ENCODE results near the gene PARD6B. TPM values are rescaled to one million over a fixed set of nuclear protein-coding genes. Genes with fewer than 3 reads are reported as not detected.

The PARD6B gene
- 1.0 and 1.9 TPM in 2 replicates for total RNA-seq

GRCh38 chr20:50731055-50731929, at the start of gene PARD6B:
PARD6B (plus strand) TSS chr20:50731580; CDS start chr20:50731787, 207 bp downstream.

GRCh38 chr20:50690650-50691572, 40.5 kb upstream of the PARD6B start, which contains the start of gene RIPOR3:
RIPOR3 (minus strand) TSS chr20:50691542; CDS start chr20:50691128, 414 bp downstream.

DNA sequence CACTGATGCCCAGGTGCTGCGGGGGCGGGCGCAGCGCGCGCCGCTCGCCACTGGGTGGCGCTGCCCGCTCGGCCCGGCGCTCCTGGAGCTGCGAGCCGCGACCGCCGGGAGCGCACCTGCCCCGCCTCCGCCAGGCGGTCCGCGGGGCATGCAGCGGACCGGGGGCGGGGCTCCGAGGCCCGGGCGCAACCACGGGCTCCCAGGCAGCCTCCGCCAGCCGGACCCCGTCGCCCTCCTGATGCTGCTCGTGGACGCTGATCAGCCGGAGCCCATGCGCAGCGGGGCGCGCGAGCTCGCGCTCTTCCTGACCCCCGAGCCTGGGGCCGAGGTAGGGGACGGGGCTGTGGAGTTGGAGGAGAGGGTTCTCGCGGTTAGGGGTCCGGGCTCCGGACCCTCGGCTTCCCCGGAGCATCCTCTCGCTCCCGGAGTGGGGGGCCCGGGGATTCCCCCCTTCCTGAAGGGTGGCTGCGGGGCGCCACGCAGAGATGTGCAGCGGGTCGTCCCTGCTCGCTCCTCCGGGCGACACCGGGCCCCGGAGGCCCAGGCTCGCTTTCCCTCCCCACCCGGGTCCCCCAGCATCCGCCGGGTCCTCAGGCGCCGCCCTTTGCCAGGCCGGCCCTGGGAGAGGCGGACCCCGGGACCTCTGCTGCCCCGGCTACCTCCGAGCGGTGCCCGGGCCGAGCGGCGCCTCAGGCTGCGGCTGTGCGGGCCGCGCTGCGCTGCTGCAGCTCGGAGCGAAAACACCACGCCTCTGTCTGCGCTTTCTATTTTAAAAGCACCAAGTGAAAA, 63.7 kb downstream of the PARD6B start, which contains the start of gene BCAS4:
BCAS4 (plus strand) TSS at position 216 of the 789 bp plus-strand sequence; CDS start at position 239, 23 bp downstream.

Other genes starting within 250 kb of the PARD6B start
- 31.3 and 45.1 TPM in 2 replicates for gene PTPN1, start 221.2 kb upstream of the PARD6B start, total RNA-seq
- 2.3 and 13.7 TPM in 2 replicates for gene RIPOR3, start 40.0 kb upstream of the PARD6B start, total RNA-seq
- 1.4 and 24.6 TPM in 2 replicates for gene BCAS4, start 63.5 kb downstream of the PARD6B start, total RNA-seq
- 22.6 and 57.0 TPM in 2 replicates for gene ADNP, start 199.9 kb downstream of the PARD6B start, total RNA-seq
- gene DPM1, start 227.0 kb downstream of the PARD6B start, total RNA-seq, result 49.7 and 52.9 TPM in 2 replicates
- 5.1 and 8.3 TPM in 2 replicates for gene MOCS3, start 227.2 kb downstream of the PARD6B start, total RNA-seq

Data from epithelial cell of alveolus of lung (primary cell).